A549 treated with DMSO at 1 μM for 4 hours (cell line): ENCODE data around the gene ZNF581. TPM values are rescaled to one million over a fixed set of nuclear protein-coding genes. Genes with fewer than 3 reads are reported as not detected.

Experiments used
- total RNA-seq: library from RNA; stranded (reverse); fragments of 200-300 nt; extraction: Qiagen RNA extraction; gene quantifications from 5 replicates; pipeline ENCODE4 v1.2.3, GENCODE V29; 2022; ENCODE audit warnings: low read depth

The ZNF581 gene, protein sequence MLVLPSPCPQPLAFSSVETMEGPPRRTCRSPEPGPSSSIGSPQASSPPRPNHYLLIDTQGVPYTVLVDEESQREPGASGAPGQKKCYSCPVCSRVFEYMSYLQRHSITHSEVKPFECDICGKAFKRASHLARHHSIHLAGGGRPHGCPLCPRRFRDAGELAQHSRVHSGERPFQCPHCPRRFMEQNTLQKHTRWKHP
- total RNA-seq, result 41.4 to 47.7 TPM (median 45.7 TPM) in 5 replicates

GRCh38 chr19:55643003-55643886, at the start of gene ZNF581:
Gene ZNF581 (plus strand): TSS chr19:55643649. CDS start chr19:55644572, 923 bp downstream.

GRCh38 chr19:55599468-55599841, 44.0 kb upstream of the ZNF581 start, which contains the start of gene FIZ1:
Gene FIZ1 (minus strand): TSS chr19:55599517. CDS start chr19:55597865, 1,652 bp downstream.

GRCh38 chr19:55599842-55600661, 43.4 kb upstream of the ZNF581 start, which contains the start of gene ZNF524:
Gene ZNF524 (plus strand): TSS chr19:55600288. CDS start chr19:55602113, 1,825 bp downstream.

GRCh38 chr19:55605637-55606470, 37.6 kb upstream of the ZNF581 start, which contains the start of gene ZNF865:
Gene ZNF865 (plus strand): TSS chr19:55605647. CDS start chr19:55613619, 7,972 bp downstream.

DNA sequence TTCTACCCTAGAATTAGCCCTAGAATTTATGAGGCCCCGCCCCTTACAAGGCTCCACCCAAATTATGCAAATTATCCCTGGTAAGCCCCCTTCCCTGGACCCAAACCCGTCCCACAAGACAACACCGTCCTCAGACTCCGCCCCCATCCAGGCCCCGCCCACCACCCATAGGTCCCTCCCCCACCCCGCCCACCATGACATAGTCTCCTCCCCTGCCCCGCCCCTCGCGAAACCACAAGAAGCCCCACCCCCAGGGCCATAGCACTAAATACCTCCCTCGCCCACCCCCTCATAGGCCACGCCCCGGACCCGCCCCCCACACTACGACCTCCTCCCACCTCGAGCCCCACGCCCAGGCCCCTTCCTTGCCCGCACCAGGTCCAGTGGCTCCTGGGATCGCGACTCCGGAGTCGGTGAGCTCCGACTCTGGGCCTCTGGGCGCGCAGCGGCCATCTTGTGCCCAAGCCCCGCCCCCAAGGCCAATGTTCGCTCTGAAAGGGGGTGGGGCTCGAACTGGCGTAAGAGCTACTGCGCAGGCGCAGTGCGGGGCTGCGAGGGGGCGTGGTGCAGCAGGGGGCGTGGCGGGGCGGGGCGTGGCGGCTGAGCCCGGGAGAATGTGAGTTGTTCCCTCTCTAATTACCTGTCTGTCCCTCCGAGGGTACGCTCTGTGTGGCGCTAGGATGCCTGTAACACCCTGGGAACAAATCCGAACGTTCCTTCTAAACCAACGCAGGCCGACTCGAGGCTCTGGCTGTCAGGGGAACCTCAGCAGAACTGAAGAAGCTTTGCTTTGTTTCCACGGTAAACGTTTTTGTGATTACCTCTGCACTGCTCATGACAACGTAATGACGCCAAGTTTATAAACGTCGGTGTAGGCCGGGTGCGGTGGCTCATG, 19.1 kb upstream of the ZNF581 start, which contains the start of gene ZNF784:
Gene ZNF784, minus strand, starts transcription at position 458 of the 895 bp plus-strand sequence. Its CDS starts 5 bp downstream, at position 453.

GRCh38 chr19:55640577-55641425, 2.6 kb upstream of the ZNF581 start, which contains the start of gene ZNF580:
Gene ZNF580 (plus strand): TSS chr19:55641002. CDS start chr19:55642509, 1,507 bp downstream.

DNA sequence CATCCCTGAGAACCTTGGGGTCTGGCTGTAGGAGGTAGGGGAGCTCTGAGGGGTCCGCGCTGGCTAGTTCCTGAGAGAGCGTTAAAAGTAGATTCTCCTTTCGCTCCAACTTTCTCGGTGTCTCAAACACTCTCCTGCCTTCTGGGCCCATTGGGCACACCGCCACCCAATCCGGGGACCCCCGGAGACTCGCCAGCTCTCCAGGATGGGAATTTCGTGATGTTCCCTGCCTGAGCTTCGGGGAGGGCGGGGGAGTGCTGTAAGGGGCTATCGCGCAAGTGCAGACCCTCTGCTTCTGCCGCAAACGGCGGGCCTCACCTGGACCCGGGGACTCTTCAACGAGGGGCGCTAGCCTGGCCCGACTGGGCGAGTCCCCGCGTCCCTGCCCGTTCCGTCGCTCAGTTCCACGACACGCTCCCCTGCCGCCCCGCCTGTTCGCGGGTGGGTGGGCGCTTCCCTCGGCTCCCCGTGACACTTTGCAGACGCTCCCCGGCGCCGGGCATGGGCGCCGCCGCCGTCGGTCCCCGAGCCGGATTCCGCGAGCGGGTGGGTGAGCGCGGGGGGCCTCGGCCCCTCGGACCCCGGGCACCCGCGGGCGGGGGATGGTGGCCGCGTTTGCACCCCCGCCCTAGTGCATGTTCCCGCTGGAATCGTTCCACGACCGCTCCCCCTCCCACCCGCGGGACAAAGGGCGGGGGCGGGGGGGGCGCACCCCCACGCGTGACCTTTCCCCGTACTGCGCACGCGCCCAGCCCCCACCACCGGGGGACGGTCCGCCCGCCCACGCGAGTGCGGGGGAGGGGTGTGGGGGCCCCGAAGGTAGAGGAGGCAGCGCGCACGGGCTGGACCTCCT, 4.5 kb downstream of the ZNF581 start, which contains the start of gene CCDC106:
Gene CCDC106, plus strand, starts transcription at position 481 of the 853 bp plus-strand sequence. CDS start 835 bp downstream, outside the sequence.

DNA sequence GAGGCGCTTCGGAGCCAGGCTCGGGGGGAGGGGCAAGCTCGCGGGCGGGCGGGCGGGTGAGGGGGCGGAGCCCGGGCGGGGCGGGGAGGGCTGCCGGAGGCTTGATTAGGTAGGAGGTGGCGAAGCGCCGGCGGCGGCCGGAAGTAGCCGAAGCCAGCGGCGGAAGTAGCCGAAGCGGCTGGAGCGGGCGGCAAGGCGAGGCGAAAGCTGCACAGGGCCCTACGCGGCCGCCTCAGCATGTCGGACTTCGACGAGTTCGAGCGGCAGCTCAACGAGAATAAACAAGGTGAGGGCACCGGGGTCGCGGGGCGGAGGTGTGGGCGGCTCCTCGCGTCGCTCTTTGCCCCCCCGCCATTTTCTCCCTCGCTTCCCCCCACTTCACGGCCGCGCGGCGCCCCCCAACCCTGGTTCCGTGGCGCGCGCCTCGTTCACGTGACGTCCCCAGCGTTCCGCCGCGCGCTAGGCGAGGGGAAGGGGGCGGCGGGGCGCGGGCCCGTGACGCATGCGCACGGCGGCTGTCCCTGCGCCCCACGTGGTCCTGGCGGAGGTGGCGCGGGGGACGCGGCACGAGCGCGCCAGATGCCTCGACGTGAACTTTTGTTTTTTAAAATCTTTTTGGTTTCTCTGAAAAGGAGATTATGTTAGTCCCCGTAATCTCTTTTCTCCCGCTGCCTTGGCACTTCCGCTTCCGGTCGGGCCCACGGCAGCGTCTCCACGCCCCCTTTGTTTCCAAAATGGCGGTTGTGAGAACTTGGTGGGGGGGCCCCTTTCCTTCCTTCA, 11.6 kb downstream of the ZNF581 start, which contains the start of gene U2AF2:
Gene U2AF2, plus strand, starts transcription at position 168 of the 780 bp plus-strand sequence. Its CDS starts 70 bp downstream, at position 238.

GRCh38 chr19:55674841-55675660, 31.6 kb downstream of the ZNF581 start, which contains the start of gene EPN1:
Gene EPN1 (plus strand): TSS chr19:55675226. CDS start chr19:55678628, 3,402 bp downstream.

Other genes with a start within 250 kb of the ZNF581 start
- gene UBE2S, start 235.9 kb upstream of the ZNF581 start, total RNA-seq, result 269 to 476 TPM (median 433 TPM) in 5 replicates
- 0.01 TPM in 1 of 5 replicates, not detected in the others for gene SHISA7, start 200.3 kb upstream of the ZNF581 start, total RNA-seq
- 54.0 to 64.5 TPM (median 63.3 TPM) in 5 replicates for gene ISOC2, start 182.0 kb upstream of the ZNF581 start, total RNA-seq
- gene C19orf85, start 178.9 kb upstream of the ZNF581 start, total RNA-seq, result not detected in 5 replicates
- gene ZNF628, start 167.0 kb upstream of the ZNF581 start, total RNA-seq, result 3.7 to 10.2 TPM (median 6.9 TPM) in 5 replicates
- gene NAT14, start 158.5 kb upstream of the ZNF581 start, total RNA-seq, result 38.9 to 58.1 TPM (median 52.3 TPM) in 5 replicates
- gene SSC5D, start 155.2 kb upstream of the ZNF581 start, total RNA-seq, result 0.57 to 1.6 TPM (median 0.99 TPM) in 5 replicates
- 2.0 to 2.9 TPM (median 2.2 TPM) in 5 replicates for gene SBK2, start 106.5 kb upstream of the ZNF581 start, total RNA-seq
- gene SBK3, start 98.1 kb upstream of the ZNF581 start, total RNA-seq, result 1.7 to 2.4 TPM (median 2.2 TPM) in 5 replicates
- 14.6 to 28.1 TPM (median 24.1 TPM) in 5 replicates for gene ZNF579, start 62.8 kb upstream of the ZNF581 start, total RNA-seq
- gene FIZ1, start 44.1 kb upstream of the ZNF581 start, total RNA-seq, result 22.2 to 26.3 TPM (median 25.2 TPM) in 5 replicates
- gene ZNF524, start 43.4 kb upstream of the ZNF581 start, total RNA-seq, result 12.1 to 19.8 TPM (median 17.6 TPM) in 5 replicates
- gene ZNF865, start 38.0 kb upstream of the ZNF581 start, total RNA-seq, result 7.2 to 14.6 TPM (median 13.0 TPM) in 5 replicates
- 4.6 to 7.3 TPM (median 6.2 TPM) in 5 replicates for gene ZNF784, start 19.1 kb upstream of the ZNF581 start, total RNA-seq
- gene ZNF580, start 2.6 kb upstream of the ZNF581 start, total RNA-seq, result 27.7 to 54.4 TPM (median 43.3 TPM) in 5 replicates
- gene CCDC106, start 4.6 kb downstream of the ZNF581 start, total RNA-seq, result 12.4 to 17.8 TPM (median 15.3 TPM) in 5 replicates
- gene U2AF2, start 11.4 kb downstream of the ZNF581 start, total RNA-seq, result 262 to 319 TPM (median 307 TPM) in 5 replicates
- gene EPN1, start 31.6 kb downstream of the ZNF581 start, total RNA-seq, result 135 to 217 TPM (median 182 TPM) in 5 replicates
- gene NLRP9, start 94.8 kb downstream of the ZNF581 start, total RNA-seq, result not detected in 5 replicates
- gene RFPL4A, start 115.4 kb downstream of the ZNF581 start, total RNA-seq, result 0.13 to 0.63 TPM (median 0.53 TPM) in 5 replicates
- 0.12 to 0.34 TPM (median 0.12 TPM) in 3 of 5 replicates, not detected in the others for gene RFPL4AL1, start 125.5 kb downstream of the ZNF581 start, total RNA-seq
- 0.02 TPM in 1 of 5 replicates, not detected in the others for gene NLRP11, start 188.3 kb downstream of the ZNF581 start, total RNA-seq
- not detected in 5 replicates for gene NLRP4, start 192.9 kb downstream of the ZNF581 start, total RNA-seq